RPMI7951 (cell line): ENCODE measurements around the gene FEM1A. TPM values are rescaled to one million over a fixed set of nuclear protein-coding genes. Genes with fewer than 3 reads are reported as not detected.
A peak's percentile ranks its signal among the peaks of the same experiment; 100 is the strongest.
"Not testable (repeated sequence)": the region's sequence is repeated elsewhere in the genome, so short reads cannot be mapped to it uniquely, and the experiment has no call there.

Experiments used
- DNase-seq: peaks from one replicate; pipeline ENCODE4 v3.0.0-alpha.2; 2012; ENCODE audit warnings: low read depth
- total RNA-seq: library from RNA; depleted of rRNA; stranded (reverse); fragments of >200 nt; shearing (Covaris generic); gene quantifications from 2 replicates; pipeline ENCODE4 v1.2.3, GENCODE V29; 2014; rRNA removed

Gene FEM1A, protein sequence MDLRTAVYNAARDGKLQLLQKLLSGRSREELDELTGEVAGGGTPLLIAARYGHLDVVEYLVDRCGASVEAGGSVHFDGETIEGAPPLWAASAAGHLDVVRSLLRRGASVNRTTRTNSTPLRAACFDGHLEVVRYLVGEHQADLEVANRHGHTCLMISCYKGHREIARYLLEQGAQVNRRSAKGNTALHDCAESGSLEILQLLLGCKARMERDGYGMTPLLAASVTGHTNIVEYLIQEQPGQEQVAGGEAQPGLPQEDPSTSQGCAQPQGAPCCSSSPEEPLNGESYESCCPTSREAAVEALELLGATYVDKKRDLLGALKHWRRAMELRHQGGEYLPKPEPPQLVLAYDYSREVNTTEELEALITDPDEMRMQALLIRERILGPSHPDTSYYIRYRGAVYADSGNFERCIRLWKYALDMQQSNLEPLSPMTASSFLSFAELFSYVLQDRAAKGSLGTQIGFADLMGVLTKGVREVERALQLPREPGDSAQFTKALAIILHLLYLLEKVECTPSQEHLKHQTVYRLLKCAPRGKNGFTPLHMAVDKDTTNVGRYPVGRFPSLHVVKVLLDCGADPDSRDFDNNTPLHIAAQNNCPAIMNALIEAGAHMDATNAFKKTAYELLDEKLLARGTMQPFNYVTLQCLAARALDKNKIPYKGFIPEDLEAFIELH
- 6.1 and 6.7 TPM in 2 replicates for total RNA-seq

- DNase-seq = peak; percentile 100
Measured at GRCh38 chr19:4791183-4792018, at the start of gene FEM1A. Gene FEM1A (plus strand): TSS chr19:4791734. CDS start chr19:4791855, 121 bp downstream.

GRCh38 chr19:4742723-4743646 lies 48.5 kb upstream of the FEM1A start:
- no peak for DNase-seq

DNA sequence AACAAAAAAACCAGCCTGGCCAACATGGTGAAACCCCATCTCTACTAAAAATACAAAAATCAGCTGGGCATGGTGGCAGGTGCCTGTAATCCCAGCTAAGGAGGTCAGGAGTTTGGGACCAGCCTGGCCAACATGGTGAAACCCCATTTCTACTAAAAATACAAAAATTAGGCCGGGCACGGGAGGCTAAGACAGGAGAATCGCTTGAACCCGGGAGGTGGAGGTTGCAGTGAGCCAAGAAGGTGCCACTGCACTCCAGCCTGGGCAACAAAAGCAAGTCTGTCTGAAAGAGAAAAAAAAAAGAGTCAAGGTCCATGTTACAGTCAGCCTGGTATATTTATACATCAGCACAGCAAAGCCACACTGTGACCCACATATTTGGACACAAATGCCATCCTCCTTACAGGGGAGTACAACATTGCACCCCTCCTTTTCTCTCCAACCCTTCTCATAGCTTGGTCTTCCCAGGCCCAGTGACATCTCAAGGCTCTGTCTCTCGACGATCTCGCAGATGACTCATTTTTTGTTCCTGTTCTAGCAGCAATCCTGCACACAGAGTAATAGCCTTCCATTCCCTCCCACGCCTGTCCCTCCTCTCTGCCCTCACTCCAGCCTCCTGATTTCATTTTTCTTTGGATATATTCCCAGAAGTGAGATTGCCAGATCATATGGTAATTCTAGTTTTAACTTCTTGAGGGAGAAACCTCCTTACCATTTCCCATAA lies 46.9 kb upstream of the FEM1A start:
- peak; percentile 80 for DNase-seq

DNA sequence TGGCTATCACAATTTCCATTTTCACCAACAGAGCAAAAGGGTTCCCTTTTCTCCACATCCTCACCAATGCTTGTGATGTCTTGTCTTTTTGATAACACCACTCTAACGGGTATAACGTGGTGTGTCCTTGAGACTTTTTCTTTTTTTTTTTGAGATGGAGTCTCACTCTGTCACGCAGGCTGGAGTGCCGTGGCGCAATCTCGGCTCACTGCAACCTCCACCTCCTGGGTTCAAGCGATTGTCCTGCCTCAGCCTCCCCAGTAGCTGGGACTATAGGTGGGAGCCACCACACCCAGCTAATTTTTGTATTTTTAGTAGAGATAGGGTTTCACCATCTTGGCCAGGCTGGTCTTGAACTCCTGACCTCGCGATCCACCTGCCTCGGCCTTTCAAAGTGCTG lies 46.4 kb upstream of the FEM1A start:
- not testable (repeated sequence) for DNase-seq

- no peak for DNase-seq
Measured at GRCh38 chr19:4745986-4746385, 45.5 kb upstream of the FEM1A start.

DNA sequence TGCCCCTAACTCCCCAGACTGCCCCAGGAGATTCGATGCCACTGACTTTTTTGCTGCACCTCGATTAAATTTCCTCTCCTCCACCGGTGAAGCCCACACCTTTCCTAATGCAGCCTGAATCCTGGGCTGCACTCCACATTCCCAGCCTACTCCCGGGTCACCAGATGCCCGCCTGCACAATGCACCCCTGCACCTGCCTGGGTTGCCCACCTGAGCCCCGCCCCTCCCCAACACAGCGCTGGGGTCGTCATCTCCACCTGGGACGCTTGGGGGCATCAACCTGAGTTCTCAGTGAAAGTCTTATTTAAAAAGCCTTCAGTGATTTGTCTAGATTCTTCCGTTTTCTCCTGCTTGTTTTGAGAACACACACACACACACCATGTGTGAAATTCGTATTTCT lies 43.3 kb upstream of the FEM1A start:
- no peak for DNase-seq

GRCh38 chr19:4748589-4748988 lies 42.9 kb upstream of the FEM1A start:
- DNase-seq = no peak

DNA sequence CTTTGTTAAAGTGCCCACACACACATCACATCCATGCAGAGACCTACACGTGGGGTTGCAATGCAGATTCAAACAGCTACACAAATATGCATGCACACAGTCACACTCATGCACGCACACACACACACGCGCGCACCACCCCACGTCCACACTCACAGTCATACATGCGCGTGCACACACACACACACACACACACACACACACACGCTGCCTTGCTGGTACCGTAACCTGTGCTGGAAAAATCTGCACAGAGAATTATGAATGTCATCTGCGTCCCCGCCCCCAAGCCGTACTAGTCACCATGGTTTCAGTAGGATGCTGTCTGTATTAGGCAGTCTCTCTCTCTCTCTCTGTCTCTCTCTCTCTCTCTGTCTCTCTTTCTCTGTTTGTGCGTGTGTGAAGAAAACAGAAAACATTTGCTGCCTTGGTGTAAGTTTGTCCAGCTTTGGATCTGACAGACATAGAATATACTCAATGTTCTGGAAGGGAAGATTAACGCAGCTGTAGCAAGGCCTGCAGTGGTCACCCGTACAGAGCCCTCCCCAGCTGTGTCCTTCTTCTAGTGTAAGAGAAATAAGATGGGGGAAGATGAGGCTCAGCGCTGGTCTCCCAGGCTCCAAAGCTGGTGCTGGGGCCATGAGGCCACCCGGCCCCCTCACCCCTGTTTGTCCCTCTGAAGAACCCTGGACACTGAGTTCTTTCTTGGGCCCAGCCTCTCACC lies 41.5 kb upstream of the FEM1A start:
- DNase-seq = no peak

GRCh38 chr19:4754248-4754647 lies 37.3 kb upstream of the FEM1A start:
- peak; percentile 32 for DNase-seq

- DNase-seq = no peak
Measured at GRCh38 chr19:4755459-4755858, 36.1 kb upstream of the FEM1A start.

- no peak for DNase-seq
Measured at GRCh38 chr19:4758082-4758481, 33.5 kb upstream of the FEM1A start.

GRCh38 chr19:4758659-4759058 lies 32.9 kb upstream of the FEM1A start:
- no peak for DNase-seq

- DNase-seq = peak; percentile 84
Measured at GRCh38 chr19:4759388-4760284, 31.9 kb upstream of the FEM1A start.

- no peak for DNase-seq
Measured at GRCh38 chr19:4760285-4760650, 31.3 kb upstream of the FEM1A start.

DNA sequence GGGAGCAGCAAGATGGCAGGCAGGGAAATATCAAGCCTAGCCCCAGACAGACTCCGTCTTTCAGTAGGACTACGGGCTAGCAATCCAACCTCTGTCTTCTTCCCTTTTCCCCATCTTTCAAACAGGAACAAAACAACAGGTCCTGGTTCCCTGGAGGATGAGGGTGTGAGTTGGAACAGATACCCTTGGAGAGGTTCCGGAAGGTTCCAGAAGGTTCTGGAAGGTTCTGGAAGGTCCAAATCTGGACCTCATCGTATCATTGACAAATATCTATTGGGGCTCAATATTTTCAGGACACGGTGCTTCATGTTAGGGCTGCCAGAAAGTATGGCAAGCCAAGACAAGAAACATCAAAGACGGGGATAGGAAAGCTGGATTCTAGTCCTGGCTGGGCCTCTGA lies 28.5 kb upstream of the FEM1A start:
- DNase-seq = no peak

GRCh38 chr19:4764393-4764660 lies 27.2 kb upstream of the FEM1A start:
- DNase-seq = no peak

GRCh38 chr19:4768934-4769777 lies 22.4 kb upstream of the FEM1A start:
- peak; percentile 78 for DNase-seq

DNA sequence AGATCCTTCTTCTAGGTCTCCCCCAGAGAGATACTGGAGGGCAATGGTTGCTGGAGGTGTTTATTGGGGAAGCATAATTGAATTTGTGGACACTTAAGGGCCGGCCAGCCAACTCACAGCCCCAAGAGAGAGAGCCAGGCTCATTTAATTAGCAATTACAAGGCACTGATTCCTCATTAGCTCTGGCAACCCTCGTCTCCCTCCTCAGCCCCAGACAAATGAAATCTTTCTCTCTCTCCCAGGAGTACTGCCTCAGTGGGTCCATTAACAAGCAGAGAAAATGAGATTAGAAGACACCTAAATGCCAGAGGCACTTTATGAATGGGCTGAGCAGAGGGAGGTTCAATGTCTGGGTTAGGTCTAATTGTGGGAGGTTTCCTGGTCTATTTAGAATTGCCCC lies 19.0 kb upstream of the FEM1A start:
- no peak for DNase-seq
